ENCODE data around the gene VPS13A. TPM values are rescaled to one million over a fixed set of nuclear protein-coding genes. Genes with fewer than 3 reads are reported as not detected.

VPS13A gene
- total RNA-seq (10 to 100 TPM; 35.8 to 90.9 (median 64.2) TPM), polyA plus RNA-seq (10 to 100 TPM in 2 of 3 donors, 1 to 10 TPM in 1; 7.5 to 15.2 (median 13.0) TPM)
- long read RNA-seq, donor 1, transcript VPS13A-211 (5 exons, 1,155 nt), result major isoform, 8 of 8 reads
- long read RNA-seq, donor 1, partial matches to known transcripts, result 0 of 8 reads
- long read RNA-seq, donor 1, other reads (novel, unspliced or antisense), result 0 of 8 reads
- long read RNA-seq, donor 2, partial matches to known transcripts, result 0 of 1 reads
- long read RNA-seq, donor 2, other reads (novel, unspliced or antisense), result 0 of 1 reads

DNA sequence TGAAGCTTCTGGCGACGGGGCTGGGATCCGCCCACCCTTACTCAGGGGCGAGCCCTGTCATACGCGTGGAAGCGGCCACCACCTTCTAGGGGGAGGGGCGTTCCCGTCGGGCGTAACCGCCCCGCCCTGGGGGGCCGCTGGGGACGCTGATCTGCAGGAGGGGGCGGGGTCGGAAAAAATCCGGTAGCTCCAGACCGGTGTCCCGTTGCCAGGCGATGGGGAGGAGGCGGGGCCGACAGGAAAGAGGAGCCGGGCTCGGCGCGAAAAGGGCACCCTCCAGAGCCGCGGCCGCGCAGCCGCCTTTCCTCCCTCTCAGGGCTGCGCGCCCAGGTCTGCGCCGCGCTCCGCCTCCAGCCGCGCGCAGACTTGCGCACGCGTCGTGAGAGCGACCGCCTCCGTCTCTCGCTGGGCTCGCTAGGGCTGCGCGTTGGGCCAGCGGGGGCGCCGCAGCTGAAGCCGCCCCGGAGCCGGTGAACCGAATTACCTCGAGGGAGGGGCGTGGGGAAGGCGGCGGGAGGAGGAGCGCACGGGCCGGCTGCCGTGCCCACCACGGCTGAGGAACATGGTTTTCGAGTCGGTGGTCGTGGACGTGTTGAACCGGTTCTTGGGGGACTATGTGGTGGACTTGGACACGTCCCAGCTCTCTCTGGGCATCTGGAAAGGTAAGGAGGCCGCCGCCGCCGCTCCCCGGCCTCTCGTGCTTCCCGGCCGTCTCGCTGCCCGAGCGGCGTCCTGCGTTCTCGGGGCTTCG lies at the start of gene VPS13A:
VPS13A (plus strand) TSS at position 392 of the 751 bp plus-strand sequence; CDS start at position 563, 171 bp downstream.
- intact Hi-C loops (cut with DNase I; ENCODE audit: low total_unique reads), result no loop called here
- Histone ChIP-seq H3K36me3 (no peaks in the 10 kb centered on the region), H3K4me1 (peaks cover 8 to 42% (median 17%) of the 10 kb centered on the region in 6 donors), H3K27me3 (replicated peaks in 1 of 7) (no peaks in the 10 kb centered on the region), H3K27ac (peak within 1 kb of the TSS; percentile 71 to 89 (median 86)), H3K4me3 (peak within 1 kb of the TSS; percentile 72 to 84 (median 79)), H3K9me3 (no peaks in the 10 kb centered on the region)
- WGBS, 5 donors, result 0 to 4% (median 0%) methylated on average over 9 to 89 of the region's 89 CpGs
- DNase-seq, result peak; percentile 97
- TF ChIP-seq POLR2AphosphoS5 (IDR thresholded peaks at IDR 0.05) (peak; percentile 85 to 93 (median 93)), POLR2A (IDR thresholded peaks at IDR 0.05) (peak in 1 of 3 donors; percentile 46), CTCF (IDR thresholded peaks at IDR 0.05 in 8 of 11, conservative IDR thresholded peaks at IDR 0.05 in 3 of 11) (peak in 5 of 11 experiments; percentile 16 to 48 (median 30))

DNA sequence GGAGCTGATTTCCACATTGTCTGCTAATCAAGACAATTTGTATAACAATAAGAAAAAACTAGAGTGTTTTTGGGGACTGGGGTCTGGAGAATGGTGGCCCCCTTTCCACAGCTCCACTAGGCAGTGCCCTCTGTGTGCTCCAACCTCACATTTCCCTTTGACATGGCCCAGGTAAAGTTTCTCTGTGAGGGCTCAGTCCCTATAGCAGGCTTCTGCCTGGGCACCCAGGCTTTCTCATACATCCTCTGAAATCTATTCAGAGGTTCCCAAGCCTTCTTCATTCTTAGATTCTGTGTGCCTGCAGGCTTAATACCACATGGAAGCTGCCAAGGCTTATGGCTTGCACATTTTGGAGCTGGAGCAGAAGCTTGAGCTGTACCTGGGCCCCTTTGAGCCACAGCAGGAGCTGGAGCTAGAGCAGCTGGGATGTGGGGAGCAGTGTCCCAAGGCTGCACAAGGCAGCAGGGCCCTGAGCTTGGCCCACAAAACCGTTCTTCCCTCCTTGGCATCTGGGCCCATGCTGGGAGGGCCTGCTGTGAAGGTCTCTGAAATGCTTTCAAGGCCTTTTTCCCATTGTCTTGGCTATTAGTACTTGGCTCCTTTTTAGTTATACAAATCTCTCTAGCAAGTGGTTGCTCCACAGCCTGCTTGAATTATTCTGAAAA lies 49.1 kb upstream of the VPS13A start:
- no peaks in the 10 kb centered on the region for H3K36me3 ChIP-seq
- no peak overlapping the region for H3K27ac ChIP-seq
- H3K4me1 ChIP-seq, result no peaks in the 10 kb centered on the region
- peaks cover 0 to 21% (median 9%) of the 10 kb centered on the region in 8 donors for H3K9me3 ChIP-seq
- intact Hi-C loops (cut with DNase I; ENCODE audit: low total_unique reads), result no loop called here
- no peak for DNase-seq
- 45 to 80% (median 60%) methylated on average over 1 of the region's 1 CpG for WGBS, 5 donors
- H3K27me3 ChIP-seq (replicated peaks in 1 of 7), result peaks cover 0 to 14% (median 0%) of the 10 kb centered on the region in 7 donors
- TF ChIP-seq CTCF (IDR thresholded peaks at IDR 0.05 in 8 of 11, conservative IDR thresholded peaks at IDR 0.05 in 3 of 11), result no peak
- TF ChIP-seq POLR2AphosphoS5 (IDR thresholded peaks at IDR 0.05), result no peak
- no peak for TF ChIP-seq POLR2A (IDR thresholded peaks at IDR 0.05)
- H3K4me3 ChIP-seq, result no peak overlapping the region

DNA sequence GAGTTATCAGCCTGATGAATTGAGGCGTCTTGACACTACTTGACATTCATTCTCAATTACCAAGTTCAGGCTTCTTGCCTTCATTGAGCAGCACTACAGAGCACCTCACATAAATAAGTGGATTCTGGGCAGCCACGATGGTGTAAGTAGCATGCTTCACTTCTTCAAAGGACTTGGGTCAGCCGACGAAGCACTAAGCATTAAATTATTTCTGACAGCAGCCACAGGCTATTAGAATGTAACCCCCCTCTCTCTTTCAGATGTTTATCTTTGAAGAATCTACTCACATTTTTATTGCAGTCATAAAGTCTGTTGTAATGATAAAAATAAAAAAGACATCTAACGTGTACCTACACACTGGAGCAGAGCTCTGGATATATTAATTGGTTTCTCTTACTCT lies 45.9 kb upstream of the VPS13A start:
- WGBS, 5 donors, result 43 to 52% (median 48%) methylated on average over 5 of the region's 5 CpGs
- H3K4me3 ChIP-seq, result no peak overlapping the region
- TF ChIP-seq POLR2AphosphoS5 (IDR thresholded peaks at IDR 0.05) (no peak), POLR2A (IDR thresholded peaks at IDR 0.05) (no peak), CTCF (IDR thresholded peaks at IDR 0.05 in 8 of 11, conservative IDR thresholded peaks at IDR 0.05 in 3 of 11) (no peak)
- no peak for DNase-seq
- H3K27ac ChIP-seq, result no peak overlapping the region
- peaks cover 0 to 14% (median 9%) of the 10 kb centered on the region in 8 donors for H3K9me3 ChIP-seq
- intact Hi-C loops (cut with DNase I; ENCODE audit: low total_unique reads), result no loop called here
- H3K4me1 ChIP-seq, result no peaks in the 10 kb centered on the region
- peaks cover 0 to 21% (median 0%) of the 10 kb centered on the region in 7 donors for H3K27me3 ChIP-seq (replicated peaks in 1 of 7)
- H3K36me3 ChIP-seq, result no peaks in the 10 kb centered on the region
